Measurements from ENCODE around the gene PRRC2B.

Gene PRRC2B

DNA sequence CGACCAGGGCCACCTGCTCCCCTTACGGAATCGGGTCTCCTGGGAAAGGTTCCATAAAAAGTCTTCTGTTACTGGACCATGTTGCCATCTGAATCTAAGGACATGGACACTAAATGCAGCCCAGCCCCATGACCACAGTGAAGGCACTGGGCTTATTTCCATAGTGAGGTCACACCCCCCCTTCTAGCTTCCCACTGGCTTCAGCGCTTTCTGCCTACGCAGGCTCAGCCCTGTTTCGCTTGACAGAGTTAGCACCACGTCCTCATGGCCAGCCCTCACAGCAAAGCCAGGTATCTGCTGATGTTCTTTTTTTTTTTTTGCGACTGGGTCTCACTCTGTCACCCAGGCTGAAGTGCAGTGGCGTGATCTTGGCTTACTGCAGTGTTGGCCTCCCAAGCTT, 123.0 kb downstream of the PRRC2B start:
- DNase-seq (ENCODE audit: low read depth) = no peak

DNA sequence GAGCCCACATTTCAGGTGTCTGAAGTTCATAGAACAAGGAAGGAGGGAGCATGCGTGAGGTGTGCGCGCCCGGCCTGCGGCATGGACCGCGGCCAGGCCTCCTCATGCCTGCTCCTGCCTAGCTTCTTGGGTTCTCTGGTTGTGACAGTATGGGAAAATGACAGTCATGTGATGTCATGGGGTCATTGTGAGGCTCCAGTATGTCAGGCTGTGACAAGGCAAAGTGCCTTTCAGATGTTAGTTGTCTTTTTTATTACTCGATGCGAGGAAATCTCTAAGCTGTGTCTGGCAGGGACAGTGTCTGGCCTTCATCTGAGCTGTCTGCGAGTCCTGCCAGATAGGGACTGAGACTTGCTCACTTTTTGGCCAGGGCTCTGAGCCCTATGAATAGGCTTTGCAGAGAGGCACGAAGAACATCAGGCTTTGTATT, 123.9 kb downstream of the PRRC2B start:
- no peak for DNase-seq (ENCODE audit: low read depth)

DNA sequence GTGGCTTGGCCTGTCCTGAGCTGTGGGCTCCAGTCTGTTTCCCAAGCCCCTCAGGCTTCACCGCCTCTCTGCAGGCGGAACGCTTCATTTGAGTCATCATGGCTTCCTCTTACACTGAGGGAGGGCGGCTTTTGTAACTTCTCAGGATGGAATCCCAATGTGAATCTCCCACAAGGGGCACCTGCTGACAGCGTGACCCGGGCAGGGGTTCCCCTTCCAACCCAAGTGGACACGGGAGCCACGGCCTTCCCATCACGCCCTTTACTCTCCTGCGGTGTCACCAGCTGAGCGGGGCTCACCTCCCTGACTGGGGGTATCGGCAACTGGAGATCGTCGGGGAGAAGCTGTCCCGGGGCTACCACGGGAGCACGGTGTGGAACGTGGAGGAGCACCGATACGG, 124.7 kb downstream of the PRRC2B start:
- DNase-seq (ENCODE audit: low read depth) = no peak

DNA sequence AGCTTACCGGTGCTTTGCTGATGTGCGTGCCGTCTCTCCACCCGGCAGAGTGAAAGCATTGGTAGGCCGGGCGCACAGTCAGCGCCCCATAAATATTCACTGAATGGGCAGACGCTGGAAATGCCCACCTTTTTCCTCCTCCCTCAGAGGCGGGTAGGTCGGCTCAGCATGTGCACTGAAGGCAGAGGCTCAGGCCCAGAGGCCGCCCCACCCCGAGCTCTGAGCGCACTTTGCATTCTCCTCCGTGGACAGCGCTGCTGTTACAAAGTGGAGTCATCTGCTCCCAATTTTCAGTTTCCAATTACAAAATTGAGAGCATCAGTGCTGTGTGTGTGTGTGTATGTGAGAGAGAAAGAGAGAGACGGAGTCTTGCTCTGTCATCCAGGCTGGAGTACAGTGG, 126.6 kb downstream of the PRRC2B start:
- no peak for DNase-seq (ENCODE audit: low read depth)

DNA sequence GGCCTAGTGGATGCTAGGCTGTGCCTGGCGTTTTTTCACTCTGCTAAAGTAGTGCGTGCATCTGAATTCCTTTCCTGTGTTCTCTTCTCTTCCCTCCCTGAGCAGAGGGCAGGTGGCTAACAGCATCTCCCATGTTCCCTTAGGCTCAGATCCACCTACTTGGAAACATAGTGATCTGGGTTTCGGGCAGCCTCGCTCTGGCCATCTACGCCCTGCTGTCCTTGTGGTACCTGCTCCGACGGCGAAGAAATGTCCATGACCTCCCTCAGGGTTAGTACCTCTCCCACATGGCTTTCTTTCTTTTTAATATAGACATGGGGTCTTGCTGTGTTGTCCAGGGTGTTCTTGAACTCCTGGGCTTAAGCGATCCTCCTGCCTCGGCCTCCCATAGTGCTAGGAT, 127.3 kb downstream of the PRRC2B start:
- DNase-seq (ENCODE audit: low read depth) = no peak

DNA sequence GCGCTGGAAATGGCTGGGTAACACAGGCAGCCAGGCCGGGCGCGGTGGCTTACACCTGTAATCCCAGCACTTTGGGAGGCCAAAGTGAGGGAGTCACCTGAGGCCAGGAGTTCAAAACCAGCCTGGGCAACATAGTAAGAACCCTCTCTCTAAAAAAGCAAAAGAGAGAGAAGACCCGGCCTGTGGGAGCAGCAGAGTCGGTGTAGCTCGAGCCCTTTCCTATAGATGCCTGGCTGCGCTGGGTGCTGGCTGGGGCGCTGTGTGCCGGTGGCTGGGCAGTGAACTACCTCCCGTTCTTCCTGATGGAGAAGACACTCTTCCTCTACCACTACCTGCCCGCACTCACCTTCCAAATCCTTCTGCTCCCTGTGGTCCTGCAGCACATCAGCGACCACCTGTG, 127.9 kb downstream of the PRRC2B start:
- no peak for DNase-seq (ENCODE audit: low read depth)

DNA sequence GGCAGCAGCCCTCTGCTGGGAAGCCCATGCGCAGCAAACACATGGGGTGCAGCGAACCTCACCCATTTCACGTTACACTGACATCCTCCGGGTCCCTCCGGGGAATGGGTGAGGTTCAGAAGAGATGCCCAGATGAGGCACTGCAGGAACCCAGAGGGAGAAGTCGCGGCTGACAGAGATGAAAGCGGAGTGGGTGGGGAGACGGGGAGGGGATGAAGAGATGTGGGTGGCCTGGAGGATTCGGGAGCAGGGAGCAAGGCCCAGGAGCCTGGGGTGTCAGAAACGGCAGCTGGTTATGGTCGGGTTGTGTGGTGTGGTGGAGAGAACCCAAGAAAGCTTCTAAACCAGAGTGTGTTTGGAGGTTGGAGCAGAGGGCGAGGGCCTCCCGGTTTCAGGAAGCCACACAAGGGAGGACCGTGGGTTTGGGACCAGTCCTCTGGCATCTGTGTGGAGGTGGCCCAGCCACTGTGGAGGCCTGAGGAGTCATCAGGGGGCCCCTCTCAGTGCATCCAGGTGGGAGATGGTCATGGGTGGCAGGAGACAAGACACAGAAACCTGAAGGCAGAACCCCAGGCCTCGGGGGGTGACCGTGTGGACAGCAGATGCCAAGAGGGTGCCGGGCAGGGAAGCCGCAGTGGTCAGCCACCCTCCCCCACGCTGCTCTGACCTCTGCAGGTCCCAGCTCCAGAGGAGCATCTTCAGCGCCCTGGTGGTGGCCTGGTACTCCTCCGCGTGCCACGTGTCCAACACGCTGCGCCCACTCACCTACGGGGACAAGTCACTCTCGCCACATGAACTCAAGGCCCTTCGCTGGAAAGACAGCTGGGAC, 128.6 kb downstream of the PRRC2B start:
- no peak for DNase-seq (ENCODE audit: low read depth)

DNA sequence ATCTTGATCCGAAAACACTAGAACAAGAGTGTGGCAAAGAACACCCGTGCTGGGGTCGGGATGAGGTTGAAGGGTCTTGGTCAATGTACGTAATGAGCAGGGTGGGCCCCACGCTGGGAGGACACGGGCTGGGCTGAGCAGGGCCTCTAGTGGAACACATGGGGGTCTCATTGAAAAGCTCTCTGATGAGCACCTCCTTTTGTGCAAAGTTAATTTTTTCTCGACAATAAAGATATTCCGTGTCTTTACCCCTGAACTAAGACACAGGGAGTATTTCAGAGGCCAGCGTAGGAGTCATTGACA, 129.2 kb downstream of the PRRC2B start:
- DNase-seq (ENCODE audit: low read depth) = no peak

DNA sequence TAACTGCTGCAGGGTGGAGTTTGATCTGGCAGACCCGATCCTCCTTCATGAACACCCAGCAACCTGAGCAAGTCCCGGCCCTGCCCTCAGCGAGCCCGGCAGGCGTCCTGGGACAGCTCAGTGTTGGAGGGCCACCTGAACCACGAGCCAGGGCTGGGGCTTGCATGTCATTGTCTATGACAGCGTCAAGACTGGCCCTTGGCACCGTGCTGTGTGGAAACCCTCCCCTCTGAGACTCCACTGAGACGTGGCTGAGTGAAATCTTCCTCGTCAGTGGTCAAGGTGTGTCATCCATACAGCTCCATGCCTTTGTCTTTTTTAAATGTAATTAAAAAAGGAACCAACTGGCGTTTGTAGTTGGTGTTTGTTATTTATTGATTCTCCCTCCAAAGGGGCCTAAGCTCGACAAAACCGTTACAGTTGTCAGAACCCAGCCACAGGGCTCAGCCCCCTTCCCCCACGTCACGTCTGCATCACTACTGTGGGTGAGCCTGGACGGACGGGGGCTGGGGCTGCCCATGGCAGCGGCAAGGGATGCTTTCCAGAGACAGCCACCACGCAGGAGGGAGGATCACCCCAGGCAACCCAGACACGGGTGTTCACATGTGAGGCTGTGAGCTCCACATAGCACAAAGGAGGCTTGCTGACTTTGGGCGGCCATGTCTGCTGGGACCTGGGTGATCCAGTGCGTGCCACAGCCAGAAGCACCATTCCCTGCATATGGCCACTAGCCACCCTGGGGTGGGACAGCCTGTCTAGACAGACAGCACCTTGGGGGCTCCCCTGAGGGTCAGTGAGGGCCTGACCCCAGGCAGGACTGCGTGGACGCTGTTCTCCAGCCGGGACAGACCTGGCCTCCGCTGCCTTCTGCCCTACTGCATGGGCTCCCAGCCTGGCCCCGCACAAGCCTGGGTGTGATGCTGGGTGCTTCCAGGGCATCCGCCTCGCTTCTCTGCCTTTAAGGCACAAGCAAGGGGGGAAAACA, 129.9 kb downstream of the PRRC2B start:
- no peak for DNase-seq (ENCODE audit: low read depth)

DNA sequence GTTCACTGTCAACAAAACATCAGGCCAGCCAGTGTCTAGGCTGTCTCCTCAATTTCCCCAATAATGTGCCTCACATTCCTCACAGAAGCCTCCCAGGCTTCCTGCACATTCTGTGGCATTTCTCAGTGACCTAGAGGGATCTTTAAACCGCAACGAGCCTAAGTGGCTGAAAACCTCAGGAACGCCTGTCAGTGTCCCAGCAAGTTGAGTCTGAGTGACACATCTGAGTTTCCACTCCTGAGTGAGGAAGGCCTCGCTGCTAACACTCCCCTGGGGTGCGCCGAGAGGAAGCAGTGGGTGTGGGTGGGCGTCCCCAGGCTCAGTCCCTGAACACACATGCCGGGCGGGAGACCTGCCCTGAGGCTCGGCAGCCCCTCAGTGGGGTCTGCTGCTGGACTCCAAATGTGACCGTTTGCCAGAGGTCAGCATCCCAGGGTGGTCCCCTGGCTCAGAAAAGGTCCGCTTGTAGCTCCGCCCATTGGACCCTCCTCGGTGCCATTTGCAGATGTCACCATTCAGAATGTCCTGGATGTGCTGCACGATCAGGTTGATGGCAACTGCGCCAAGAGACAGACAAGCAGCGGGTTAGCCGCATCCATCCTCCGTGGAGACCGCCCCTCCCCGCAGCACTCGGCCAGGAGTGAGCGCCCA, 130.9 kb downstream of the PRRC2B start:
- no peak for DNase-seq (ENCODE audit: low read depth)

DNA sequence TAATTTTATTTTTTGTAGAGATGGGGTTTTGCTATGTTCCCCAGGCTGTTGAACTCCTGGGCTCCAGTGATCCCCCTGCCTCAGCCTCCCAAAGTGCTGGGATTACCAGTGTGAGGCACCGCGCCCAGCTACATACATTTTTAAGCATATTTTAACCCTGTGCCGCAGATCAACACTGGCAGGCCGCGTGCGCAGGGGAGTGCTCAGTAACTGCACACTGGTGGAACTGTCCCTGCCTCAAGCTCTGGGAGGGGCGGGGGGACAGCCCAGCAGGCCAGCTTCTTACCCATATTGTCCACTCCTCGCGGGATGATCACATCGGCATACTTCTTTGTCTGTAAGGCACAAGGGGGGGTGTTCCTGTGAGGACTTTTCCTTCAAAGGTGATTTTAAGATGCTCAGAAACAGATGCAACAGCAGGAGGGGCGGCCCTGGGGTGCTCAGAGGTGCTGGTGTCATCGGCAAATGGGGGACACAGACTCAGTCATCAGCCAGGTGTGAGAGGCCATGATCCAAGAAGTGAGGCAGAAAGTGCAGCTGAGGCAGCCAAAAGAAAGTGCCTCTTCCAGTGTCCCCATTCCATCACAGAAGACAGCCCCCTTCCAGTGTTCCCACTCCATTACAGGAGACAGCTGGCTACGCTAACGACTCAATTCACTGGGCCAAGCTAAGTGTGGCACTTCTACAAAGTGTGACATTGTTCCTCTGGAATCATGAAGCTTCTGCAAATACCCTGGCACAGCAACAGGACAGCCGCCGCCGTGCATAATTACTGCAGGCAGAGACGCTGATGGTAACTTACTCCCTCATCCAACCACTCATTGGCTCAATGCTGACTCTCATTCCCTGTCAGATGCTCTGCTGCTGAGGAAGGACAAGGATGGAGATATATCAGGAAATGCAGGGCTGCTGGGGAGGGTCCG, 132.0 kb downstream of the PRRC2B start:
- DNase-seq (ENCODE audit: low read depth) = no peak

DNA sequence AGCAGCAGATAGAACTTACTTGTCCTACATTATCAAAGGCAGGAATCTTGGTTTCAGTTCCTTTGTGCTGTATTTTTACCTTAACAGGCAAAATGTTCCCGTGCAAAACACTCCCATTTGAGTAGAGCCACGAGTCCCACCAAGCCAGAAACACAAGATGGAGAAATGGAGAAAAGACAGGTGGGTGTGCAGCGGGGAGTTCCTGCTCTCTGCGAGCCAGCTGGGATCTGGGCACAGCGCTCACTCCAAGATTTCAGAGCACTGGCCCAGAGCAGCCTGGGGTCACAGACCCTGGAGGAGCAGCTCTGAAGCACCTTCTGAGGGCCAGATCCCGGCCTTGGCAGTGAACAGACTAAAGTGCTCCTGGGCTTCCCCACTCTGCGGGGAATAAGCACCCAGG, 134.3 kb downstream of the PRRC2B start:
- DNase-seq (ENCODE audit: low read depth) = no peak

DNA sequence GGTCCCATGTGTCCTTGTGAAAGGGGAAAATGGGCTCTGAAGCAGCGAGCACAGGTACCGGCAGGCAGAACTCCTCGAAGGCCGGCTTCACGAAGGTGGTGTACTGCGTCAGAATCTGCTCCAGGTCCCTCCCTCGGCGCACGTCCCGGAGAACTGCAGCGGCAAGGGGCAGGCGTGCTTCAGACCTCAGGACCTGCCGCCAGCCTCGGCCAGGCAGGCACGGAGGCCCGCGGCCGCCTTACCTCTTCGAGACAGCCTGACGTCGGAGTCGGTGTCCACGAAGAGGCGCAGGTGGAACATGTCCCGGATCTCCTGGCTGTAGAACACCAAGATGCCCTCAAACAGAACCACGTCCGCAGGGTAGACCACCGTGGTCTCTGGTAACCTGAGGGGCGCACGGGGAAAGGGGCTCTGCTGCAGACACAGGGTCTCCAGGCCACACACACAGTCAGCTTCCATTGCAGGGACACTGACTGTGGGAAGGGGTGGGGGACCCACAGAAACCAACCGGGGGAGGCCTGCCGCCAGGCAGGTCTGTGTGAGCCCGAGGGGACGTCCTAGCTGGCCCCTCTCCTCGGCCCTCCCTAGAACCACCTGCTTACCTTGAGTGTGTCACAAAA, 135.1 kb downstream of the PRRC2B start:
- DNase-seq (ENCODE audit: low read depth) = no peak

DNA sequence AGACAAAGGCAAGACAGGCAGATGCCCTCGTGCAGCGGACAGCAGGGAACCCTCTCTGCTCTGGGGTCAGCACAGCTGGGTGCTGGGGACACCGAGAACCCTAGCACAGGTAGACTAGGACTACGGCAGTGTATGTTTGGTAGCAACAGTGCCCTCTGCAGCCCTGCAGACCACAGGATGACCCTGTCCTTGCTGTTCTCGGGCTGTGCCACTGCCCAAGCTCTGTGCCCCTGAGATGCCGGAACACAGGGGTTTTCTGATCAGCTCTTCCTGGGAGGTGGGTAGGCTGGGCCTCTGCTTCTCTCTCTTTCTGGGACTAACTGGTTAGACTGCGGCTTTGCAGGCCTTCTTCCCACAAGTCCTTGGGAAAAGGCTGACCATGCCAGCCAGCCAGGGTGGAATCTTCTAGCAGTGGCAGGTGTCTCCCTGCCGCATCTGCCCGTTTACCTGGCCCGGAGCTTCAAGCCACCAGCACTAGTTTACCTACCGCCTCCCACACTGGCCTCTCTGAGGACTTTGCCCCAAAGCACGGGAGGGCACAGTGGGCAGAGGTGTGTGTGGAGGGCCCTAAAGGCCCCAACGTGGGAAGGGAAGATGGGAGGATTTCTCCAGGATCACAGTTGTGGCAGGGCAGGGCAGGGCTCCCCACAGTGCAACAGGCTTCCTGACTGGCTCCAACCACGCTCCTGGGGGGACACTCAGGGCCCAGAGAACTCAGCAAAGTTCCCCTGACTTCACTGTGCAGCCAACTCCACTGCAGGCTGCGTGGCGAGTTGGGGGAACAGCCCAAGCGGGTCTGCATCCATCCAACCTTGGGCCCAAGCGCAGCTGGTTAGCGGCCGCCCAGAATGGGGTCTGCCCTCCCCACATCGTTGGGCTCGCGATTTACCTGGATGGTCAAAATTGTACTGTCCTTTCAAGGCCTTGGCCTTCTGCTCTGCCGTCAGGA, 136.0 kb downstream of the PRRC2B start:
- no peak for DNase-seq (ENCODE audit: low read depth)

DNA sequence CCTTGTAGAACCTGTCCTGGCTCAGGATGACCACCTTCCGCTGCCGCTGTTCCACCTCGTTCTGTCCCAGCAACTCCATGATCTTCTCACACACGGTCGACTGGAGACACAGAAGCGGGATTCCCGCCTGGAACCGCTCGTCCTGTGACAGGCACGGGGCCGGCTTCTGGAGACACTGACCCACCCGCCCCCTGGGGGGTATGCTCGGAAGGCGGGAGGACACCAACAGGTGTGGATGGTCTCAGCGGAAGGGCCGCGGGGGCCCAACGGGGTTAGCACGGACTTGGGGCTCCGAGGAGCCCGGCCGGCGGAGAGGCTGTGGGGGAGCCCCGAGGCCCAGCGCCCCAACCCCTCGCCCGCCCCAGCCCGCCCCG, 136.6 kb downstream of the PRRC2B start:
- no peak for DNase-seq (ENCODE audit: low read depth)

DNA sequence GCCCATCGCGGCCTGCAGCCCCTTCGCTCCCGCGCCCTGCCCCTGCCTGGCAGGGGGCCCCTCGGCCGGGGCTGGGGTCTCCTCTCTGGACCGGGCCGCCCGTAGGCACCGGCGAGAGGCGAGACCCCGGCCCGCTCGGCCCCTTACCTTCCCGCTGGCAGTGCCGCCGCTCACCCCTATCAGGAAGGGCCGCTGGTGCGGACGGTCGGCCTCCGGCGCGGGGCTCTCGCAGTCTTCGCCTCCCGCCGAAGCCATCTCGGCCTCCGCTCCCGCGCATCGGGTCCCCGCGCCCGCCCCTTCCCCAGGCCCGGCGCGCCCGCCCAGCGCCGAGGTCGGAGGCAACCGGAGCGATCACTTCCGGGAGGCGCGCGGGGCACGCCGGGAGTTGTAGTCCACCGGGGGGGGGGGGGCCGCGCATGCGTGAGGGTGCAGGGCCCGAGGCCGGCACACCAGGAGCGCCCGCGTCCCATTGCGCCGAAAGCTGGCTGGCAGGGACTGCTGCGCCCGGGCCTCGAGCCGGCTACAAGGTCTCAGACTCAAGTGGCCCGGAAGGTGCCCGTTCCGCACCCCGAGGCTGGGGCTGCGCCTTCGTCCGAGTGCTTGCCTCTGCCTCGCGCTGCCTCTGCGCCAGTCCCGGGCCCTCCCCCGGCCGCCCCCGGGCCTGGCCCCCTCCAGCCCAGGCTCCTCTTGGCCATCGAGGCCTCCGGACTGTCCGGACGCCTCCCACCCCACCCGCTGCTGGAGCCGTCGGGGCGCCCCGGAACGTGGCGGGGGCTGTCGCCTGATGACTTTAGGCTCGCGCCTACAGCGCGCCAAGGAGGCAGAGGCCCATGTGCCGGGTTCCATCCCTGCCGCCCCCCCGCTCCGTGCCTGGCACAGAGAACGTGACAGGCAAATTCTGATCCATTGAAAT, 137.3 kb downstream of the PRRC2B start, which contains the start of gene UCK1:
Gene UCK1 (minus strand): TSS at position 344 of the 913 bp plus-strand sequence. CDS start 89 bp downstream, at position 255.
- DNase-seq (ENCODE audit: low read depth) = peak; percentile 16

DNA sequence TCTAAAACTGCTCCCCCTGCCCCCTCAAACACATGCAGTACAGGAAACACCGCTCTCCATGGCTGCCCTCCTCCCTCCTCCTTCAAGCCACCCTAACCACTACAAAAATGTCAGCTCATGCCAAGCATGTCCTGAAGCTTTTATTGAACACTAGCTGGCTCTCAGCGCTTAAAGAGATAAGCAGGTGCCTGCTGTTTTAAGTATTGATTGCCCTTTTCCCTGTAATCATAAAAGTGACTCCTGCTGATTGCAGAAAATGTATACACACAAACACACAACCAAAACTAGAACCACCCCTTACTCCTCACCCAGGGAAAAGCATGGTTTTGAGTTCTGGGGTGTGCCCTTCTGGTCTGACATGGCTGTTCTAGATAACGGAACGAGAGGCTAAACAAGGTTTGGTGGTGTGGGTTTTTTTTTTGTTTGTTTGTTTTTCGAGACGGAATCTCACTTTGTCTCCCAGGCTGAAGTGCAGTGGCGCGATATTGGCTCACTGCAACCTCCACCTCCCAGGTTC, 140.9 kb downstream of the PRRC2B start:
- no peak for DNase-seq (ENCODE audit: low read depth)

DNA sequence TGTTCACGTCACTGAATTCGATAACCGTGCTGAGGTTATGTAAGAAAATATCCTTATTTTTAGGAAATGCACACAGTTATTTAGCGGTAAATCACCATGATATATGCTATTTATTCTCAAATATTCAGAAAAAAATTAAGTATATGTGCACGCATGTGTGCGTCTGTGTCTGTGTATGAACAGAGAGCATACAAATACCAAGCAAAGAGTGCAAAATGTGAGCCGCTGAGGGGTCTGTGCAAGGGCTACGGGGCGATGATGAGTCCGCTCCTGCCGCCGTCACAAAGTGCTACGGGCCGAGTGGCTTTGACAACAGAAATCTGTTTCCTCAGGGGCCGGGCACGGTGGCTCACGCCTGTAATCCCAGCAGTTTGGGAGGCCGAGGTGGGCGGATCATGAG, 144.1 kb downstream of the PRRC2B start:
- DNase-seq (ENCODE audit: low read depth) = no peak
